SK-N-MC (cell line): ENCODE data around the gene KCNC4.

ENCODE experiments used
- DNase-seq: peaks from one replicate; pipeline ENCODE4 v3.0.0-alpha.2; 2011; ENCODE audit warnings: low read depth, low spot score
- H3K27ac ChIP-seq: fragments of 200-600 bp; sonication (generic); 2 replicates; pipeline ENCODE4 v1.5.1; 2016; ENCODE audit warnings: mixed run types
- H3K36me3 ChIP-seq: fragments of 200-600 bp; sonication (generic); 2 replicates; pipeline ENCODE4 v1.6.1; 2017; ENCODE audit warnings: antibody characterized with exemption, low read length, mixed read lengths; ENCODE audit not compliant: insufficient read depth
- H3K4me3 ChIP-seq: fragments of 200-600 bp; sonication (generic); 2 replicates; pipeline ENCODE4 v1.5.1; 2016
- H3K9ac ChIP-seq: fragments of 200-600 bp; sonication (generic); 2 replicates; pipeline ENCODE4 v1.8.0; 2017; ENCODE audit warnings: mixed run types, mixed read lengths; ENCODE audit not compliant: insufficient read length
- H3K9me3 ChIP-seq: fragments of 200-600 bp; sonication (generic); 2 replicates; pipeline ENCODE4 v1.6.1; 2017; ENCODE audit warnings: low read depth, mild to moderate bottlenecking, antibody characterized with exemption, low read length, moderate library complexity, mixed read lengths
- EZH2 ChIP-seq: fragments of 200-600 bp; sonication (generic); IDR thresholded peaks from one replicate; pipeline ENCODE4 v1.6.1; 2017; ENCODE audit warnings: antibody characterized with exemption
- FOXP2 ChIP-seq: optimal IDR thresholded peaks from 2 replicates; pipeline ENCODE3; 2011; ENCODE audit warnings: mild to moderate bottlenecking, moderate library complexity; ENCODE audit not compliant: insufficient read depth; ENCODE audit errors: extremely low read length, control extremely low read depth
- POLR2AphosphoS5 ChIP-seq: IDR thresholded peaks from 2 replicates; pipeline ENCODE4 v1.6.1; 2012; ENCODE audit warnings: mild to moderate bottlenecking, low read depth, low read length, borderline replicate concordance

KCNC4 gene

GRCh38 chr1:110239441-110240430 is 29.6 kb downstream of the KCNC4 start:
- TF ChIP-seq EZH2 (no peak), POLR2AphosphoS5 (no peak), FOXP2 (no peak)
- no peaks in the 10 kb centered on the region for H3K36me3 ChIP-seq
- H3K9ac ChIP-seq, result no peak overlapping the region
- H3K27ac ChIP-seq, result no peak overlapping the region
- no peaks in the 10 kb centered on the region for H3K9me3 ChIP-seq
- H3K4me3 ChIP-seq, result no peak overlapping the region
- DNase-seq, result no peak

DNA sequence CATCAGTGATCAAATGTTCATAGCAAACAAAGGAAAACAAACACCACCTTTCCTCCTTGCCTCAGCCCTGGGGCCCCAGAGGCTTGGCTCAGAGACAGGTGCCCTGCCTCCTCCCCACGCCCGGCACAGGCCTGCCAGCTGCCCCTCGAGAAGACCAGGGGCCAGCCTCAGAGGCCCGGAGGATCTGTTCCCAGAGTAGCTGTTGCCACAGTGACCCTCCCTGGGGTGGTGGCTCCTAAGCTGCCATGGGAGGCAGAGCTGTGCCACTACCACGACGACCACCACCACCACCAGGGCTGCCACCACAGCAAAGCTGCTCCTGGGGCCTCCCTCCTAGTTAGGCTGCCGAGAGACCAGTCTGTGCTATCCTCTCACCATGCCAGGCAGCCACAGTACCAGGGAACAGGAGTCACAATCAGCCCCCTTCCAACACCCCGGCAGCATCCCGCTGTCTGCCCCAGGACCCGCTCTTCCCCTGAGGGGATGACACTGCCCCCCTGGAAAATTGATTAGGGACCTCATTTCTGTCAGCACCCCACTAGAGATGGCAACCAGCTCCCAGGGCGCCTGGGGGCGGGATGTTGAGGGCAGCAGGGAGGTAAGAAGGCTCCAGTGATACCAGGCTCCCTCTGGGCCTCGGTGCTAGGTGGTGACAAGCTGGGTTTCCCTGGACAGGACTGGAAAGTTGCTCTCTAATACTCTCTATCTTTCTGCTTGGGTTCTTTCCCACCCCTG is 30.5 kb downstream of the KCNC4 start:
- Histone ChIP-seq H3K36me3 (no peaks in the 10 kb centered on the region), H3K9ac (no peak overlapping the region), H3K4me3 (no peak overlapping the region), H3K27ac (no peak overlapping the region), H3K9me3 (no peaks in the 10 kb centered on the region)
- DNase-seq, result no peak
- TF ChIP-seq FOXP2 (no peak), POLR2AphosphoS5 (no peak), EZH2 (no peak)

DNA sequence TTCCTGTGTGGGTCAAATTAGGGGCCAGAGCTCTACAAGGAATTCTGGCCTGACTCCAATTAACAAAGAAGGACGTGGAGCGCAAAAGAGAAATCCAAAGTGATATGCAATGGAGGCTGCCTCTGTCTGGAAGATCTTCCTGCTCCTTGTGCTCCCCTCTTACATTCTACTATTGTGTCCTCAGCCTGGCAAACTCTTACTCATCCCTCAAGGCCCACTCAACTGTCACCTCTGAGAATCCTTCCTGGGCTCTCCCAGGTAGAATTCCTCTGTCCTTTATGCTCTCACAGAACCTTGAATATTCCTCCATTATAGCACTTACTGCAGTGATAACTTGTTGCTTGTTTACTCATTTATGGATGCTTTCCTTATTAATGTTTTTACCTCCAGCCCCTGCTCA is 31.4 kb downstream of the KCNC4 start:
- H3K36me3 ChIP-seq, result no peaks in the 10 kb centered on the region
- no peaks in the 10 kb centered on the region for H3K9me3 ChIP-seq
- no peak overlapping the region for H3K4me3 ChIP-seq
- no peak overlapping the region for H3K27ac ChIP-seq
- no peak for DNase-seq
- TF ChIP-seq POLR2AphosphoS5 (no peak), FOXP2 (no peak), EZH2 (no peak)
- no peak overlapping the region for H3K9ac ChIP-seq

- H3K4me3 ChIP-seq, result no peak overlapping the region
- TF ChIP-seq EZH2 (no peak), FOXP2 (no peak), POLR2AphosphoS5 (no peak)
- H3K27ac ChIP-seq, result no peak overlapping the region
- H3K36me3 ChIP-seq, result no peaks in the 10 kb centered on the region
- no peak for DNase-seq
- H3K9ac ChIP-seq, result no peak overlapping the region
- H3K9me3 ChIP-seq, result no peaks in the 10 kb centered on the region
Observed at GRCh38 chr1:110242062-110242461, 31.9 kb downstream of the KCNC4 start.

- Histone ChIP-seq H3K9ac (no peak overlapping the region), H3K4me3 (no peak overlapping the region), H3K27ac (no peak overlapping the region), H3K36me3 (no peaks in the 10 kb centered on the region), H3K9me3 (no peaks in the 10 kb centered on the region)
- DNase-seq, result no peak
- TF ChIP-seq FOXP2 (no peak), POLR2AphosphoS5 (no peak), EZH2 (no peak)
Observed at GRCh38 chr1:110242731-110243130, 32.6 kb downstream of the KCNC4 start.

DNA sequence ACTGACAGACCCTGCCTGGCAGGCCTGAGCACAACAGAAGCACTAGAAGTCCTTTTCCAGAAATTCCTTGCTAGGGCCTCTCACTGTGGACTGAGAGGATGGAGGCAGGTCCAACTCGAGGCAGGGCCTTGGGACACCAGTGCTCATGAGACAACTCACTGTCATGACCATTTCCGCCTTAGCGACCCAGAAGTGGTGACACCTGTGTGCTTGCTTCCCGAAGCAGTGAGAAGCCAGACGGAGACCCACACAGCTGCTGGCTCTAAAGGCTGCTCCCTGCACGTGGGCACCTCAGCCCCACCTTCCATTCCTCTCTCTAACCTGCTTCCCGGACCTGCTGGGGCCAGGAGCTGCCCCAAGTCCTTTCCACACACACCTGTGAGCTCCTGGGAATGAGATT is 33.0 kb downstream of the KCNC4 start:
- H3K4me3 ChIP-seq, result no peak overlapping the region
- TF ChIP-seq EZH2 (no peak), POLR2AphosphoS5 (no peak), FOXP2 (no peak)
- H3K27ac ChIP-seq, result no peak overlapping the region
- H3K36me3 ChIP-seq, result no peaks in the 10 kb centered on the region
- no peak for DNase-seq
- H3K9ac ChIP-seq, result no peak overlapping the region
- H3K9me3 ChIP-seq, result no peaks in the 10 kb centered on the region

- H3K27ac ChIP-seq, result no peak overlapping the region
- TF ChIP-seq POLR2AphosphoS5 (no peak), EZH2 (no peak), FOXP2 (no peak)
- no peak overlapping the region for H3K9ac ChIP-seq
- no peaks in the 10 kb centered on the region for H3K36me3 ChIP-seq
- DNase-seq, result no peak
- H3K9me3 ChIP-seq, result no peaks in the 10 kb centered on the region
- no peak overlapping the region for H3K4me3 ChIP-seq
Observed at GRCh38 chr1:110243574-110243973, 33.5 kb downstream of the KCNC4 start.

- DNase-seq, result no peak
- Histone ChIP-seq H3K36me3 (no peaks in the 10 kb centered on the region), H3K9me3 (no peaks in the 10 kb centered on the region), H3K9ac (no peak overlapping the region), H3K27ac (no peak overlapping the region), H3K4me3 (no peak overlapping the region)
- TF ChIP-seq FOXP2 (no peak), EZH2 (no peak), POLR2AphosphoS5 (no peak)
Observed at GRCh38 chr1:110245876-110246620, 35.9 kb downstream of the KCNC4 start.
